ENCODE measurements around the gene BBC3. TPM values are rescaled to one million over a fixed set of nuclear protein-coding genes. Genes with fewer than 3 reads are reported as not detected.
A peak's percentile ranks its signal among the peaks of the same experiment; 100 is the strongest.

BBC3 gene
- total RNA-seq, 4 donors from 2014 or later, result 3.4 to 7.6 (median 4.2) TPM

DNA sequence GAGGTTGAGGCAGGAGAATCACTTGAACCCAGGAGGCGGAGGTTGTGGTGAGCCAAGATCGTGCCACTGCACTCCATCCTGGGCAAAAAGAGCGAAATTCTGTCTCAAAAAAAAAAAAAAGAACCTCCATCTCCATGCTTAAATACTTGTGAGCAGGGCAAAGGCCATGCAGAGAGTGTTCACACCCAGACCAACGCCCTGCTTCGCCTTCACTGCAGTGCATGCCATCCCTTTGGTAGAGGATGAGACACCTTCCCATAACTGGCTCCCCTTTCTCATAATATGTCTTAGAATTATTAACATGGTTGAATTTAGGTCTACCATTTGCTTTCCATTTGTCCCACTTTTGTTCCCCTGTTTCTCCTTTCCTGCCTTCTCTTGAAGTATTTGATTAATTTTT, 15.4 kb downstream of the BBC3 start:
- in situ Hi-C loops (cut with MboI; ENCODE audit: low sequenced_read_pairs in 4 of 4), result no loop called here
- no peak for ATAC-seq

DNA sequence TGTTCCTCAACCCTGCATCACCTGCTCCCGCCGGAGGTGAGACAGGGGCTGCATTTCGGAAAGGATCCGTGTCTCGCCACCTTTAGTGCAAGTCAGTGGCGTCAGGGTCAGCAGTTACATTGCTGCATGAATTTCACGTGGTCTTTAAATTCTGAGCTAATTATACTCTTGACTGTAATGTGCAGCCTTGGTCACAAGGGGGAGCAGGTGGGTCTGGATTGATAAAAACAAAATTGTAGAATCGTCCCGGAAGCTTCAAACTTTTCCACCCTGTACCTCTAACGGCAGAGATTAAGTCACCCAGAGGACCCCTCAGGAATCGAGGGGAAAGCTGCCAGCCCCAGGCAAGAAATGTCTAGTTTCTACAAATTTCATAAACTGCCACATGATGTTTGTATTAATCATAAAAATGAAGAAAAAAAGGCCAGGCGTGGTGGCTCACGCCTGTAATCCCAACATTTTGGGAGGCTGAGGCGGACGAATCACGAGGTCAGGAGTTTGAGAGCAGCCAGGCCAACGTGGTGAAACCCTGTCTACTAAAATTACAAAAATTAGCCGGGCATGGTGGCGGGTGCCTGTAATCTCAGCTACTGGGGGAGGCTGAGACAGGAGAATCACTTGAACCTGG, 20.2 kb downstream of the BBC3 start:
- Histone ChIP-seq H3K36me3 (peaks cover 0 to 27% of the 10 kb centered on the region in 2 donors), H3K9me3 (no peaks in the 10 kb centered on the region), H3K27ac (peak overlapping the region in 3 of 4 donors; percentile 48 to 71 (median 51)), H3K4me3 (no peak overlapping the region), H3K27me3 (no peaks in the 10 kb centered on the region), H3K4me1 (peaks cover 4 to 6% of the 10 kb centered on the region in 2 donors)
- intact Hi-C loops (cut with DNase I; ENCODE audit: low total_unique reads), result loop anchor here (1.0 kb wide), 1 partner anchor 33 kb away; no protein-coding TSS in a partner anchor
- ATAC-seq (peak; percentile 94 to 95), DNase-seq (peak; percentile 63 to 81)
- TF ChIP-seq, protein P1, sequence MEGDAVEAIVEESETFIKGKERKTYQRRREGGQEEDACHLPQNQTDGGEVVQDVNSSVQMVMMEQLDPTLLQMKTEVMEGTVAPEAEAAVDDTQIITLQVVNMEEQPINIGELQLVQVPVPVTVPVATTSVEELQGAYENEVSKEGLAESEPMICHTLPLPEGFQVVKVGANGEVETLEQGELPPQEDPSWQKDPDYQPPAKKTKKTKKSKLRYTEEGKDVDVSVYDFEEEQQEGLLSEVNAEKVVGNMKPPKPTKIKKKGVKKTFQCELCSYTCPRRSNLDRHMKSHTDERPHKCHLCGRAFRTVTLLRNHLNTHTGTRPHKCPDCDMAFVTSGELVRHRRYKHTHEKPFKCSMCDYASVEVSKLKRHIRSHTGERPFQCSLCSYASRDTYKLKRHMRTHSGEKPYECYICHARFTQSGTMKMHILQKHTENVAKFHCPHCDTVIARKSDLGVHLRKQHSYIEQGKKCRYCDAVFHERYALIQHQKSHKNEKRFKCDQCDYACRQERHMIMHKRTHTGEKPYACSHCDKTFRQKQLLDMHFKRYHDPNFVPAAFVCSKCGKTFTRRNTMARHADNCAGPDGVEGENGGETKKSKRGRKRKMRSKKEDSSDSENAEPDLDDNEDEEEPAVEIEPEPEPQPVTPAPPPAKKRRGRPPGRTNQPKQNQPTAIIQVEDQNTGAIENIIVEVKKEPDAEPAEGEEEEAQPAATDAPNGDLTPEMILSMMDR (IDR thresholded peaks at IDR 0.05 in 4 of 5, conservative IDR thresholded peaks at IDR 0.05 in 1 of 5), result peak; percentile 81 to 93 (median 88)
- TF ChIP-seq POLR2A (IDR thresholded peaks at IDR 0.05), result no peak
- in situ Hi-C loops (cut with MboI; ENCODE audit: low sequenced_read_pairs in 4 of 4), result loop anchor here (5.0 kb wide), 1 partner anchor 36 kb away; no protein-coding TSS in a partner anchor

More for the DNA sequence above, 15.4 kb downstream of the BBC3 start:
- Histone ChIP-seq H3K9me3 (no peaks in the 10 kb centered on the region), H3K4me3 (no peak overlapping the region), H3K27ac (no peak overlapping the region), H3K27me3 (no peaks in the 10 kb centered on the region), H3K4me1 (peaks cover under 1 to 4% of the 10 kb centered on the region in 2 donors), H3K36me3 (peaks cover 0 to 4% of the 10 kb centered on the region in 2 donors)
- intact Hi-C loops (cut with DNase I; ENCODE audit: low total_unique reads), result no loop called here
- DNase-seq, result no peak
- TF ChIP-seq POLR2A (IDR thresholded peaks at IDR 0.05), result no peak
- TF ChIP-seq, protein P1 (IDR thresholded peaks at IDR 0.05 in 4 of 5, conservative IDR thresholded peaks at IDR 0.05 in 1 of 5), result no peak

DNA sequence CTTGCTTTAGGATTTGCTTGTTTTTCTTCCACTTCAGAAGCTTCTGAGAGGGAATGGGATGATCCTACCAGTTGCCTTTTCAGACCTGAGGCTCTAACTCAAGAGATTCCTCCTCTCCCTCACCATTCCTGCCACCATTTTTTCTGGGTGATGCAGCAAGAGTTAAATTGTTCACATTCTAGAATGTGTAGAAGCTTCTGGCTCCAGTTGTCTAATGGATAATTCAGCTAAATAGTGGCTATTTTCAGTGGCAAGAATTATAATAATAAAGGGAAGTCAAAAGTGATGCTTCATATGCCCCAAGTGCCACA, 20.9 kb downstream of the BBC3 start:
- no peak for TF ChIP-seq POLR2A (IDR thresholded peaks at IDR 0.05)
- TF ChIP-seq, protein P1 (IDR thresholded peaks at IDR 0.05 in 4 of 5, conservative IDR thresholded peaks at IDR 0.05 in 1 of 5), result no peak
- no peak for ATAC-seq
- no peak for DNase-seq
- Histone ChIP-seq H3K27me3 (no peaks in the 10 kb centered on the region), H3K9me3 (no peaks in the 10 kb centered on the region), H3K36me3 (peaks cover 0 to 33% of the 10 kb centered on the region in 2 donors), H3K4me1 (peaks cover 4 to 6% of the 10 kb centered on the region in 2 donors), H3K27ac (peak overlapping the region in 3 of 4 donors; percentile 48 to 71 (median 51)), H3K4me3 (no peak overlapping the region)
- in situ Hi-C loops (cut with MboI; ENCODE audit: low sequenced_read_pairs in 4 of 4), result loop anchor here (5.0 kb wide), 1 partner anchor 37 kb away; no protein-coding TSS in a partner anchor
- intact Hi-C loops (cut with DNase I; ENCODE audit: low total_unique reads), result loop anchor here (1.0 kb wide), 1 partner anchor 34 kb away; no protein-coding TSS in a partner anchor

DNA sequence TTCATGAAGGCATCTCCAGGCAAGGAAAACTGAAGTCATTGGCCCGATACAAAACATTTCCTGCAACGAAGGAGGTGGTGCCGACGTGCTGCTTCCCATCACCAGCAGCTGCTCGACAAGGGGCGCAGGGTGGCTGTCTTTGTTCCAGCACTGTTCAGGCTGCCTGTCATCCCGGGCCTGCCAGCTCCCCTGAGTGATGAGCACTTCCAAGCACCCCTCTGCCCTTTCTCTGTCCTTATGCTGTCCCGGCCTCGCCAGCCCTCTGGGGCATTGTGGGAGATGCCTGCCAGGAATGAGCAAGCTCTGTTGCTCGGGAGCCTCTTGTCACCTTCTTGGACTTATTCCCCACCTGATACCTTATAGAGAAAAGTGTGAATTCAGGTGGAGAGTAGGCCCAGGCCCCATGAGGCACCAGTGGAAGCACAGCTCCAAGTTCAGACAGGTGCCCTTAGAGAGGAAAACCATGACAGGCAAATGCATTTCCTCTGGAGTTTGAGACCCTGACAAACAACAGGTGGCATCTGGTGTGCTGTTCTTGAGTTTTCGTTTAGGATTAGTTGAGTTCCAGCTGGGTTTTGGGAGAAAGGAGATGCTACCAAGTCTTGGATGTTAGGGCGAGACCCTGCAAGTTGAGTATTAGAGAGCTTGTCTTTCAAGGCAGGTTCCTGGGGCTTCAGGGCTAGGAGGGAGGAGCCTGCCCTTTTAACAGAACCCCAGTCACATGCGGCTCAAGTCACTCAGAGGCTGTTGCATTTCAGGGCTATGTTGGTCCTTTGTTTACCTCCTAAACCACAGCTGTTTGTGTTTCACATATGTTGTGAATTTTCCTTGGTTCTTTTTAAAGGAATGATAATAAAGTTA, 21.4 kb downstream of the BBC3 start:
- Histone ChIP-seq H3K4me3 (no peak overlapping the region), H3K4me1 (peaks cover 4 to 6% of the 10 kb centered on the region in 2 donors), H3K27ac (peak overlapping the region in 2 of 4 donors; percentile 48 to 51), H3K9me3 (no peaks in the 10 kb centered on the region), H3K27me3 (no peaks in the 10 kb centered on the region), H3K36me3 (peaks cover 0 to 38% of the 10 kb centered on the region in 2 donors)
- intact Hi-C loops (cut with DNase I; ENCODE audit: low total_unique reads) (loop anchor here (1.0 to 5.0 kb wide), 3 partner anchors 35 to 183 kb away; no protein-coding TSS in a partner anchor), in situ Hi-C loops (cut with MboI; ENCODE audit: low sequenced_read_pairs in 4 of 4) (loop anchor here (5.0 kb wide), 1 partner anchor 38 kb away; no protein-coding TSS in a partner anchor)
- ATAC-seq, result no peak
- no peak for DNase-seq
- TF ChIP-seq POLR2A (IDR thresholded peaks at IDR 0.05), result no peak
- TF ChIP-seq, protein P1 (IDR thresholded peaks at IDR 0.05 in 4 of 5, conservative IDR thresholded peaks at IDR 0.05 in 1 of 5), result no peak

Measured in gastrocnemius medialis (tissue), 4 donors.